Smooth muscle cell (in vitro differentiated cells): ENCODE results near the gene POM121L12. TPM values are rescaled to one million over a fixed set of nuclear protein-coding genes. Genes with fewer than 3 reads are reported as not detected.

Source experiments
- DNase-seq: peaks from one replicate; lab custom pipeline; 2025; ENCODE audit not compliant: unreplicated experiment; lab: John Stamatoyannopoulos, UW
- H2AFZ ChIP-seq: fragments of 200-600 bp; sonication (generic); 2 replicates; pipeline ENCODE4 v1.6.0; 2016; ENCODE audit warnings: antibody characterized with exemption, low read depth, mild to moderate bottlenecking
- H3F3A ChIP-seq: fragments of 200-600 bp; sonication (generic); 2 replicates; pipeline ENCODE4 v1.6.0; 2017; ENCODE audit warnings: antibody characterized with exemption, low read depth
- H3K27ac ChIP-seq: fragments of 200-600 bp; sonication (generic); 2 replicates; pipeline ENCODE4 v1.5.1; 2016; ENCODE audit warnings: low read depth, mild to moderate bottlenecking
- H3K27me3 ChIP-seq: fragments of 200-600 bp; sonication (generic); 2 replicates; pipeline ENCODE4 v1.6.1; 2016; ENCODE audit warnings: low read depth, mild to moderate bottlenecking
- H3K36me3 ChIP-seq: fragments of 200-600 bp; sonication (generic); 2 replicates; pipeline ENCODE4 v1.5.1; 2016; ENCODE audit warnings: low read depth
- H3K4me1 ChIP-seq: fragments of 200-600 bp; sonication (generic); 2 replicates; pipeline ENCODE4 v1.5.1; 2016; ENCODE audit warnings: low read depth
- H3K4me2 ChIP-seq: fragments of 200-600 bp; sonication (generic); 2 replicates; pipeline ENCODE4 v1.6.0; 2016; ENCODE audit warnings: mild to moderate bottlenecking
- H3K4me3 ChIP-seq: fragments of 200-600 bp; sonication (generic); 2 replicates; pipeline ENCODE4 v1.5.1; 2016; ENCODE audit warnings: mild to moderate bottlenecking
- H3K79me2 ChIP-seq: fragments of 200-600 bp; sonication (generic); 2 replicates; pipeline ENCODE4 v1.6.0; 2016; ENCODE audit warnings: low read depth, mild to moderate bottlenecking
- H3K9ac ChIP-seq: fragments of 200-600 bp; sonication (generic); 2 replicates; pipeline ENCODE4 v1.6.0; 2016; ENCODE audit warnings: low read depth
- H3K9me3 ChIP-seq: fragments of 200-600 bp; sonication (generic); replicated peaks from 2 replicates; pipeline ENCODE4 v1.5.1; 2016; ENCODE audit warnings: low read depth
- H4K20me1 ChIP-seq: fragments of 200-600 bp; sonication (generic); 2 replicates; pipeline ENCODE4 v1.6.0; 2016; ENCODE audit warnings: low read depth
- CTCF ChIP-seq: fragments of 200-600 bp; sonication (generic); IDR thresholded peaks from 2 replicates; pipeline ENCODE4 v1.5.1; 2017; ENCODE audit warnings: borderline replicate concordance, mild to moderate bottlenecking, antibody characterized with exemption; ENCODE audit not compliant: insufficient read depth, poor library complexity, severe bottlenecking
- WGBS: methylation state at CpG from one replicate; pipeline ENCODE4 v1.1.7; 2016; ENCODE audit warnings: low lambda C conversion rate; 5-methylcytosine and 5-hydroxymethylcytosine counted together
- polyA plus RNA-seq: library from polyadenylated mRNA; unstranded; fragments of >200 nt; fragmentation: Nextera tagmentation; extraction: Ambion mirVana; gene quantifications from 2 replicates; pipeline ENCODE4 v1.2.1, GENCODE V29; 2016
- total RNA-seq: library from RNA; depleted of rRNA; stranded (reverse); fragments of >200 nt; gene quantifications from 2 replicates; pipeline ENCODE4 v1.2.3, GENCODE V29; 2014

The POM121L12 gene
- total and polyA plus RNA-seq, 2 experiments from 2014 or later = not detected

GRCh38 chr7:52995676-52996075, 39.8 kb upstream of the POM121L12 start:
- no peaks in the 10 kb centered on the region for H3K9me3 ChIP-seq
- H3K79me2 ChIP-seq = no peaks in the 10 kb centered on the region
- no peak for DNase-seq
- no peak for TF ChIP-seq CTCF
- no peak overlapping the region for H3K4me2 ChIP-seq
- no peak overlapping the region for H3K27ac ChIP-seq
- H3K36me3 ChIP-seq = no peaks in the 10 kb centered on the region
- no peak overlapping the region for H2AFZ ChIP-seq
- no peaks in the 10 kb centered on the region for H3K27me3 ChIP-seq
- H3K4me3 ChIP-seq = no peak overlapping the region
- no peaks in the 10 kb centered on the region for H3K4me1 ChIP-seq
- H3F3A ChIP-seq = no peaks in the 10 kb centered on the region
- H4K20me1 ChIP-seq = no peaks in the 10 kb centered on the region
- WGBS = 36% methylated on average over 1 of the region's 1 CpG
- no peak overlapping the region for H3K9ac ChIP-seq

- Histone ChIP-seq H4K20me1 (no peaks in the 10 kb centered on the region), H3K4me2 (peak overlapping the region; percentile 32), H3K9ac (no peak overlapping the region), H3K4me3 (no peak overlapping the region), H3K36me3 (no peaks in the 10 kb centered on the region), H3K9me3 (no peaks in the 10 kb centered on the region), H3K27ac (peak overlapping the region; percentile 39), H3K79me2 (no peaks in the 10 kb centered on the region), H3F3A (no peaks in the 10 kb centered on the region), H3K4me1 (no peaks in the 10 kb centered on the region), H2AFZ (peak overlapping the region; percentile 4), H3K27me3 (no peaks in the 10 kb centered on the region)
- no peak for DNase-seq
- no peak for TF ChIP-seq CTCF
- 43% methylated on average over 3 of the region's 3 CpGs for WGBS
Measured at GRCh38 chr7:53001221-53001620, 34.2 kb upstream of the POM121L12 start.

GRCh38 chr7:53002389-53002788, 33.0 kb upstream of the POM121L12 start:
- H3K4me3 ChIP-seq = no peak overlapping the region
- no peak overlapping the region for H3K27ac ChIP-seq
- H2AFZ ChIP-seq = no peak overlapping the region
- no peaks in the 10 kb centered on the region for H3F3A ChIP-seq
- TF ChIP-seq CTCF = no peak
- no peak for DNase-seq
- no peaks in the 10 kb centered on the region for H3K4me1 ChIP-seq
- no peaks in the 10 kb centered on the region for H3K36me3 ChIP-seq
- no peaks in the 10 kb centered on the region for H3K27me3 ChIP-seq
- H3K9me3 ChIP-seq = peaks cover 3% of the 10 kb centered on the region
- H3K4me2 ChIP-seq = no peak overlapping the region
- H4K20me1 ChIP-seq = no peaks in the 10 kb centered on the region
- WGBS = 90% methylated on average over 7 of the region's 7 CpGs
- H3K9ac ChIP-seq = no peak overlapping the region
- no peaks in the 10 kb centered on the region for H3K79me2 ChIP-seq

- no peaks in the 10 kb centered on the region for H3K36me3 ChIP-seq
- no peaks in the 10 kb centered on the region for H3K27me3 ChIP-seq
- H3K4me3 ChIP-seq = no peak overlapping the region
- H3K4me2 ChIP-seq = no peak overlapping the region
- peaks cover 3% of the 10 kb centered on the region for H3K9me3 ChIP-seq
- no peaks in the 10 kb centered on the region for H3F3A ChIP-seq
- DNase-seq = no peak
- WGBS = 97% methylated on average over 29 of the region's 29 CpGs
- no peak overlapping the region for H3K9ac ChIP-seq
- no peak for TF ChIP-seq CTCF
- no peak overlapping the region for H3K27ac ChIP-seq
- no peaks in the 10 kb centered on the region for H3K79me2 ChIP-seq
- H4K20me1 ChIP-seq = no peaks in the 10 kb centered on the region
- H3K4me1 ChIP-seq = no peaks in the 10 kb centered on the region
- H2AFZ ChIP-seq = no peak overlapping the region
Measured at GRCh38 chr7:53003653-53004445, 31.6 kb upstream of the POM121L12 start.
